ENCODE data around the gene CDHR3.
A peak's percentile ranks its signal among the peaks of the same experiment; 100 is the strongest.

Gene CDHR3

GRCh38 chr7:105932835-105933477 is 30.1 kb upstream of the CDHR3 start:
- no peaks in the 10 kb centered on the region for H3K36me3 ChIP-seq (ENCODE audit: insufficient read depth, low read length)
- H3K4me3 ChIP-seq: peak overlapping the region; percentile 59
- peak overlapping the region; percentile 94 for H3K27ac ChIP-seq
- H3K9ac ChIP-seq (ENCODE audit: insufficient read length): peak overlapping the region; percentile 30
- TF ChIP-seq EZH2 (IDR thresholded peaks at IDR 0.05) (no peak), POLR2AphosphoS5 (IDR thresholded peaks at IDR 0.05; ENCODE audit: borderline replicate concordance, low read depth, low read length) (no peak; the same call in 1 of the 2 replicates), FOXP2 (optimal IDR thresholded peaks at IDR 0.05; ENCODE audit: control extremely low read depth, extremely low read length, insufficient read depth) (no peak)
- no peaks in the 10 kb centered on the region for H3K9me3 ChIP-seq (ENCODE audit: low read depth, low read length)
- DNase-seq (ENCODE audit: low read depth, low spot score): peak; percentile 74

DNA sequence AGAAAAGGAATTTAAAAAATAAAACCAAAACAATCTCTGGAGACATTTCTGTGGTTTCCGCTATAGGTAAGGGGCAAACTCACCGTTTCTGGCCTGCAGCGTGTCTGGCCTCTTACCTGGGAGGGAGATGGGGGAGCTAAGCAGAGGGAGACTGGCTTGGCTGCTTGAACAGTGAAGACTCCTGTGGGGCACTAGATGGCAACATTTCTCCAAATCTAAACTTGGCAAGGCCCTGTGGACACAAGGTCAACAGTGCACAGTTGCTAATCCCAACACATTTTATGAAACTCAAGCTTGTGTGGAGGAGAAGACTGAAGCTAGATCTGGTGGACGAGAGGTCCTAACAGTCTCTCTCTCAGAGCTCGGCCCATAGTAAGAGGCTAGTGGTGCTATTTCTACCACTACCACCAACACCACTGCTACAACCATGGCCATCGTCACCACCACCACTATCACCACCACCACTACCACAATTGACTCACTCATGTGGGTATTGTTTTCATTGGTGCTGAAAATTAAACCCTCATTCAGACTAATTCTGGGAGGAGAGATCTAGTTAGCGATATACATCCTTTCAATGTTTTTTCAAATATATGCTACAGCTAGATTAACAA is 28.4 kb upstream of the CDHR3 start:
- no peak for DNase-seq (ENCODE audit: low read depth, low spot score)

DNA sequence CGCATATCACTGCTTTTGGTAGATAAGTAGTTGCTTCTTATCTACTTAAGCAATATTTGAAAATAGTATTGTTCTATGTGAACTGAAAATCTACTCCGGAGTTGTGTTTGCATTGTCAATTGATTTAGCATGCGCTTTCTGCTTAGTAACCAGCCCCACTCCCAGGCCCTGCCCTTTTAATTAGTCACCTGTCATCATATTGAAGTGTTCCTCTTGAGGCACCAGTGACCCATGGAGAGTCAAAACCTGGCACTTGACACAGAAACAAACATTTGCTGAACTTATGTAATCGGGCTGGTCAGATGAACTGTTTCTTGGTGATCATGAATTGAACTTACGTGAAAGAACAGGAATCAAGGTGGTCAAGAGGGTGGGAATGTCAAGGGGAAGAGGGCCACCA is 27.8 kb upstream of the CDHR3 start:
- TF ChIP-seq FOXP2 (optimal IDR thresholded peaks at IDR 0.05; ENCODE audit: control extremely low read depth, extremely low read length, insufficient read depth): no peak
- no peak for TF ChIP-seq POLR2AphosphoS5 (IDR thresholded peaks at IDR 0.05; ENCODE audit: borderline replicate concordance, low read depth, low read length)
- no peak overlapping the region for H3K27ac ChIP-seq
- no peaks in the 10 kb centered on the region for H3K36me3 ChIP-seq (ENCODE audit: insufficient read depth, low read length)
- no peak overlapping the region for H3K4me3 ChIP-seq
- H3K9me3 ChIP-seq (ENCODE audit: low read depth, low read length): no peaks in the 10 kb centered on the region
- no peak overlapping the region for H3K9ac ChIP-seq (ENCODE audit: insufficient read length)
- DNase-seq (ENCODE audit: low read depth, low spot score): no peak

More for the DNA sequence above, 28.4 kb upstream of the CDHR3 start:
- H3K36me3 ChIP-seq (ENCODE audit: insufficient read depth, low read length): no peaks in the 10 kb centered on the region
- H3K9ac ChIP-seq (ENCODE audit: insufficient read length): no peak overlapping the region
- no peak overlapping the region for H3K27ac ChIP-seq
- no peak for TF ChIP-seq EZH2 (IDR thresholded peaks at IDR 0.05)
- no peak for TF ChIP-seq FOXP2 (optimal IDR thresholded peaks at IDR 0.05; ENCODE audit: control extremely low read depth, extremely low read length, insufficient read depth)
- TF ChIP-seq POLR2AphosphoS5 (IDR thresholded peaks at IDR 0.05; ENCODE audit: borderline replicate concordance, low read depth, low read length): no peak
- no peak overlapping the region for H3K4me3 ChIP-seq
- no peaks in the 10 kb centered on the region for H3K9me3 ChIP-seq (ENCODE audit: low read depth, low read length)

- Histone ChIP-seq H3K4me3 (no peak overlapping the region), H3K27ac (no peak overlapping the region), H3K9me3 (ENCODE audit: low read depth, low read length) (no peaks in the 10 kb centered on the region), H3K36me3 (ENCODE audit: insufficient read depth, low read length) (no peaks in the 10 kb centered on the region), H3K9ac (ENCODE audit: insufficient read length) (no peak overlapping the region)
- no peak for TF ChIP-seq EZH2 (IDR thresholded peaks at IDR 0.05)
- DNase-seq (ENCODE audit: low read depth, low spot score): no peak
Observed at GRCh38 chr7:105937411-105937810, 25.7 kb upstream of the CDHR3 start.

DNA sequence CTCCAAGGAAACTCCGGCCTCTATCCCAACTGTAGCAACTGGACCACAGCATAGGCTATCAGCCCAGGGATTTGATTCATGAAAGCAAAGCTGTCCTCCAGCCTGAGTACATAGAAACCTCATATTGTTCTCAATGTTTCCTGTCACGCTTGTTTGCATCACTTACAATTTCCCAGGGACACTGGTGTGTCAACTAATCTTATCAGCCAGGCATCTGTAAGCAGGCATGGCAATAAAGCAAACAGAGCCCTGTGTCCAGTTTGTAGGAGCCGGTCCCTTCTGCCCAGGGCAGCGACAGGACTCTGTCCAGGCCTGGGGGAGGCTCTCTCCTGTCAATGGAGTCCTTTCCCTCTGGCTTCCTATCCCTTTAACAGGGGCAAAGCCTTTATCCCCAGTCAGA is 23.0 kb upstream of the CDHR3 start:
- Histone ChIP-seq H3K27ac (no peak overlapping the region), H3K9me3 (ENCODE audit: low read depth, low read length) (no peaks in the 10 kb centered on the region), H3K4me3 (no peak overlapping the region), H3K36me3 (ENCODE audit: insufficient read depth, low read length) (no peaks in the 10 kb centered on the region), H3K9ac (ENCODE audit: insufficient read length) (no peak overlapping the region)
- DNase-seq (ENCODE audit: low read depth, low spot score): no peak
- TF ChIP-seq EZH2 (IDR thresholded peaks at IDR 0.05) (no peak), POLR2AphosphoS5 (IDR thresholded peaks at IDR 0.05; ENCODE audit: borderline replicate concordance, low read depth, low read length) (no peak), FOXP2 (optimal IDR thresholded peaks at IDR 0.05; ENCODE audit: control extremely low read depth, extremely low read length, insufficient read depth) (no peak)

GRCh38 chr7:105941596-105941995 is 21.5 kb upstream of the CDHR3 start:
- Histone ChIP-seq H3K9ac (ENCODE audit: insufficient read length) (no peak overlapping the region), H3K36me3 (ENCODE audit: insufficient read depth, low read length) (no peaks in the 10 kb centered on the region), H3K27ac (no peak overlapping the region), H3K4me3 (no peak overlapping the region), H3K9me3 (ENCODE audit: low read depth, low read length) (no peaks in the 10 kb centered on the region)
- TF ChIP-seq POLR2AphosphoS5 (IDR thresholded peaks at IDR 0.05; ENCODE audit: borderline replicate concordance, low read depth, low read length): no peak
- TF ChIP-seq FOXP2 (optimal IDR thresholded peaks at IDR 0.05; ENCODE audit: control extremely low read depth, extremely low read length, insufficient read depth): no peak
- no peak for TF ChIP-seq EZH2 (IDR thresholded peaks at IDR 0.05)
- no peak for DNase-seq (ENCODE audit: low read depth, low spot score)

DNA sequence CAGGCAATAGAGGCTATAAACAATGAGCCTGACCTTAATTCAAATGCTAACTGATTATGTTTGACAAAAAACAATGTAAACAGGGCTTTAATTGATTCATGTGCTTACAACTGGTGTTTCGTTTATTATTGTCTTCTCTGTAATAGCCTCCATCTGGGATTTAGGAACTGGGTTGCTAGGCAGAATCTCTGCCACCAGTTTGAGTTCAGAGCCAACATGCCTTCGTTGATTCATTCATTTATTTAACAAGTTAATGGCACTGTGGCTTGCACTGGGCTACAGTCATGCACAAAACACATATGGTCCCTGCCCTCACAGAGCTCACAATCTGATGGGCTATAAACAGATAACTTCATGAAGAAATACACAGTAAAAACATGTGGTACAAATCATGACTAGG is 19.6 kb upstream of the CDHR3 start:
- no peaks in the 10 kb centered on the region for H3K36me3 ChIP-seq (ENCODE audit: insufficient read depth, low read length)
- H3K27ac ChIP-seq: no peak overlapping the region
- no peak for TF ChIP-seq EZH2 (IDR thresholded peaks at IDR 0.05)
- no peak for TF ChIP-seq FOXP2 (optimal IDR thresholded peaks at IDR 0.05; ENCODE audit: control extremely low read depth, extremely low read length, insufficient read depth)
- no peak for TF ChIP-seq POLR2AphosphoS5 (IDR thresholded peaks at IDR 0.05; ENCODE audit: borderline replicate concordance, low read depth, low read length)
- no peak for DNase-seq (ENCODE audit: low read depth, low spot score)
- H3K9me3 ChIP-seq (ENCODE audit: low read depth, low read length): no peaks in the 10 kb centered on the region
- H3K9ac ChIP-seq (ENCODE audit: insufficient read length): no peak overlapping the region
- no peak overlapping the region for H3K4me3 ChIP-seq

DNA sequence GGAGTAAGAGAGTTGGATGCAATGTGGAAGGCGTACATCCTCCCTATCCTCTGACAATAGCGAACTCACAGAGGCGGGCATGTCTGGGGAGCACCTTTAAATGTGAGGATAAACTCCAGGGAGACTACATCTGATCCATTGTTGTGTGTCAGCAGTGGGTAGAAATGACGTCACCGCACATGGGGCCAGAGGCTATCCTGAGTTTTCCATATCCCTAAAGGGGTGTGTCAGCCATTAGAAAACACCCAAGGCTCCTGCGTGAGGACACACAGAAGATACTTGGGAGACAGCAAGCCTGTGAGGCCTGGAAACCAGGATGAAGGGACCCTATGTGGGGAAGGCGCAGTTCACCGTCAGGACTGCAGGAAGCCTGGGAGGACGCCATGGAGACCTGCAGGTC is 17.2 kb upstream of the CDHR3 start:
- H3K36me3 ChIP-seq (ENCODE audit: insufficient read depth, low read length): no peaks in the 10 kb centered on the region
- H3K4me3 ChIP-seq: no peak overlapping the region
- no peak for TF ChIP-seq EZH2 (IDR thresholded peaks at IDR 0.05)
- TF ChIP-seq FOXP2 (optimal IDR thresholded peaks at IDR 0.05; ENCODE audit: control extremely low read depth, extremely low read length, insufficient read depth): no peak
- no peak for DNase-seq (ENCODE audit: low read depth, low spot score)
- H3K9me3 ChIP-seq (ENCODE audit: low read depth, low read length): no peaks in the 10 kb centered on the region
- no peak overlapping the region for H3K9ac ChIP-seq (ENCODE audit: insufficient read length)
- H3K27ac ChIP-seq: no peak overlapping the region

DNA sequence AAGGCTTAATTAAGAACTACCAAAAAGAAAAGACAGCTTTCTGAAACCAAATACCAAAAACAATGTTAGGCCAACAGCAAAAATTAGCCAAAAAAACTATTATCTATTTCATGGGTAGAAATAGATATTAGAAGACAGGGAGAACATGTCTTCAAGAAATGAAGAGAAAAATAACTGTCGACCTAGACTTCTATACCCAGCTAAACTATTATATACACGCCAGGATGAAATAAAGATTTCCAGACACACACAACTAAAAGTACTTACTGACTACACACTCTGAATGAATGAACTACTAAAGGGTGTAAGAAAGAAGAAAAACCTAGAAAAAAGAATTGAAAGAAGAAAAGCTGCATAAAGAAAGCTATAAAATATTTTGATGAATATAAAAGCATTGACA is 11.5 kb upstream of the CDHR3 start:
- Histone ChIP-seq H3K9ac (ENCODE audit: insufficient read length) (no peak overlapping the region), H3K36me3 (ENCODE audit: insufficient read depth, low read length) (no peaks in the 10 kb centered on the region), H3K27ac (no peak overlapping the region), H3K9me3 (ENCODE audit: low read depth, low read length) (0 out of 2 replicates have a peak, but pooled peaks cover 6% of the 10 kb centered on the region), H3K4me3 (no peak overlapping the region)
- TF ChIP-seq EZH2 (IDR thresholded peaks at IDR 0.05) (no peak), POLR2AphosphoS5 (IDR thresholded peaks at IDR 0.05; ENCODE audit: borderline replicate concordance, low read depth, low read length) (no peak), FOXP2 (optimal IDR thresholded peaks at IDR 0.05; ENCODE audit: control extremely low read depth, extremely low read length, insufficient read depth) (no peak)
- no peak for DNase-seq (ENCODE audit: low read depth, low spot score)
